ENCODE results near the gene TAC4. TPM values are rescaled to one million over a fixed set of nuclear protein-coding genes. Genes with fewer than 3 reads are reported as not detected.
"Not testable (repeated sequence)": the region's sequence is repeated elsewhere in the genome, so short reads cannot be mapped to it uniquely, and the experiment has no call there.

TAC4 gene
- total RNA-seq, 1 donor from 2014 or later, result not detected

DNA sequence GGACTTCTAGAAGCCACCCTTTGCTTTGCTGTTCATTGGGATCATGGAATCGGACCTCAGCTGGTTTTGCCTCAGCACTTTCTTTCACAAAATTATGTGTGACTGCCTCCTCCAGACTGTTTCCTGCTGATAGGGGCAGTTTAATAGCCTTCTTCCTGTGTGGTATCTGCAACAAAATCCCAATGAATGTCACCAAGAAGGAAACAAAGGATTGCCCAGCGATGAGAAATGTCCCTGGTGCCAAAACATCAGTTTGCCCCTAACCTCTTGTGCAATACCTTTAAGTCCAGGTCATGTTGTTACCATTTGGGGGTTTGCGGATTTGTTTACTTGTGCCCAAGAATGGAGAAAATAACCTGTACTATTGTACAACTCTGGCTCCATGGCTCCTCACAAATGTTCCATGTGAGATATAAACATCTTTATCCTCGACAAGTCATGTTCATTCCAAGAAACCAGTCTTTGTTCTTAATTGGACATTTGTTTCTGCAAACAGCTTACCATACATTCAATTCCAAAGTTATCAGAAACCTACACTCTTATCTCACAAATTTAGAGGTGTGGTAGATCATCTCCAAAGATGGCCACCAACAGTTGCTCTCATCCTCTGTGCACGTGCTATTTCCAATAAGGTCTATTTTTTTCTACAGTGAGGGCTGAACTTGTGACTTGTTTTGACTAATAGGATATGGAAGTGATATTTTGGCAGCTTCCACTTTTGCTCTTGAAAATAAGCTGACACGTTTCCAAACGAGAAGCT lies 14.8 kb downstream of the TAC4 start:
- peaks cover 50% of the 10 kb centered on the region for H3K36me3 Mint-ChIP-seq (ENCODE audit: low read depth, unreplicated experiment)
- H3K27ac Mint-ChIP-seq (ENCODE audit: unreplicated experiment), result peak overlapping the region; percentile 97
- peak; percentile 42 for DNase-seq (ENCODE audit: low spot score)
- peaks cover 72% of the 10 kb centered on the region for H3K4me1 Mint-ChIP-seq (ENCODE audit: unreplicated experiment)
- H3K27me3 Mint-ChIP-seq (ENCODE audit: unreplicated experiment), result peaks cover 11% of the 10 kb centered on the region
- no peaks in the 10 kb centered on the region for H3K9me3 Mint-ChIP-seq (ENCODE audit: unreplicated experiment)
- TF ChIP-seq, protein P1, sequence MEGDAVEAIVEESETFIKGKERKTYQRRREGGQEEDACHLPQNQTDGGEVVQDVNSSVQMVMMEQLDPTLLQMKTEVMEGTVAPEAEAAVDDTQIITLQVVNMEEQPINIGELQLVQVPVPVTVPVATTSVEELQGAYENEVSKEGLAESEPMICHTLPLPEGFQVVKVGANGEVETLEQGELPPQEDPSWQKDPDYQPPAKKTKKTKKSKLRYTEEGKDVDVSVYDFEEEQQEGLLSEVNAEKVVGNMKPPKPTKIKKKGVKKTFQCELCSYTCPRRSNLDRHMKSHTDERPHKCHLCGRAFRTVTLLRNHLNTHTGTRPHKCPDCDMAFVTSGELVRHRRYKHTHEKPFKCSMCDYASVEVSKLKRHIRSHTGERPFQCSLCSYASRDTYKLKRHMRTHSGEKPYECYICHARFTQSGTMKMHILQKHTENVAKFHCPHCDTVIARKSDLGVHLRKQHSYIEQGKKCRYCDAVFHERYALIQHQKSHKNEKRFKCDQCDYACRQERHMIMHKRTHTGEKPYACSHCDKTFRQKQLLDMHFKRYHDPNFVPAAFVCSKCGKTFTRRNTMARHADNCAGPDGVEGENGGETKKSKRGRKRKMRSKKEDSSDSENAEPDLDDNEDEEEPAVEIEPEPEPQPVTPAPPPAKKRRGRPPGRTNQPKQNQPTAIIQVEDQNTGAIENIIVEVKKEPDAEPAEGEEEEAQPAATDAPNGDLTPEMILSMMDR (IDR thresholded peaks at IDR 0.05; ENCODE audit: unreplicated experiment), result no peak
- peak overlapping the region; percentile 17 for H3K4me3 Mint-ChIP-seq (ENCODE audit: unreplicated experiment)

DNA sequence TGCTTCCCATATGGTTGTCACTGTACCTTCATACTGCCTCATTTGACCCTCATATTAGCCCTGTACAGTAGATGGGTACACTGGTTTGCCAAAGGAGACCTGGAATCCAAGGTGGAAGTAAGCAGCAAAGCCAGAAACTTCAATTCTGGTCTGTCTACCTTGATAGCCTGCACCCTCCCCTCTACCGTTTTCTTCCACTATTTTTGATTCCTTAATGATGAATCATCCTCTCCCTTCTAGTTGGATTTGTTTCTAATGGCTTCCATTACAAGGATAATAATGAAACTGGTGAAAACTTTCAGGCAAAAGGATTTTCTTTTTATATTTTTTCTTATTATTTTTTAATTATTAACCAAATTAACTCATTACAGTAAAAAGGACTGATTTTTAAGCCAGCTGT lies 17.3 kb downstream of the TAC4 start:
- peak overlapping the region; percentile 77 for H3K27ac Mint-ChIP-seq (ENCODE audit: unreplicated experiment)
- no peaks in the 10 kb centered on the region for H3K9me3 Mint-ChIP-seq (ENCODE audit: unreplicated experiment)
- H3K4me1 Mint-ChIP-seq (ENCODE audit: unreplicated experiment), result peaks cover 67% of the 10 kb centered on the region
- peaks cover 12% of the 10 kb centered on the region for H3K27me3 Mint-ChIP-seq (ENCODE audit: unreplicated experiment)
- H3K36me3 Mint-ChIP-seq (ENCODE audit: low read depth, unreplicated experiment), result peaks cover 58% of the 10 kb centered on the region
- no peak for DNase-seq (ENCODE audit: low spot score)
- TF ChIP-seq, protein P1 (IDR thresholded peaks at IDR 0.05; ENCODE audit: unreplicated experiment), result no peak
- no peak overlapping the region for H3K4me3 Mint-ChIP-seq (ENCODE audit: unreplicated experiment)

DNA sequence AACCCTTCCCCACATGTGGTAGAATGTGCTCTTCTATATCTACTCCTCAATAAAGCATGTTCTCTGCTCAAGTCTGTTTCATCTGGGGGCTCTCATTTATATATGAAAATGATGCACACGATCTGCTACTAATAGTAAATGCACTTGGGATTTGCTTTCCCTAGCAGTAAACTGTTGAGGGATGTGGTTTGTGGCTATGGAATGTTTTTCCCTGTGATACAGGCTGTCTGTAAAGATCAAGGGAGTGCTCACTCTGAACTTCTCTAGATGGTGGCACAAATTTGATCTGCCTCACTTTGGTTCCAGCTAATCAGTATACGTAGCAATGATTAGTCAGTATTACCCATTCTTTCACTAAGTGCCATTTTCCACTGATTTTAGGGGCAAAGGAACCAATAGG lies 18.8 kb downstream of the TAC4 start:
- DNase-seq (ENCODE audit: low spot score), result no peak
- Mint-ChIP-seq H3K4me1 (ENCODE audit: unreplicated experiment) (peaks cover 55% of the 10 kb centered on the region), H3K4me3 (ENCODE audit: unreplicated experiment) (peak overlapping the region; percentile 22), H3K36me3 (ENCODE audit: low read depth, unreplicated experiment) (peaks cover 55% of the 10 kb centered on the region), H3K27ac (ENCODE audit: unreplicated experiment) (peak overlapping the region; percentile 42), H3K27me3 (ENCODE audit: unreplicated experiment) (peaks cover 9% of the 10 kb centered on the region), H3K9me3 (ENCODE audit: unreplicated experiment) (no peaks in the 10 kb centered on the region)
- TF ChIP-seq, protein P1 (IDR thresholded peaks at IDR 0.05; ENCODE audit: unreplicated experiment), result no peak

DNA sequence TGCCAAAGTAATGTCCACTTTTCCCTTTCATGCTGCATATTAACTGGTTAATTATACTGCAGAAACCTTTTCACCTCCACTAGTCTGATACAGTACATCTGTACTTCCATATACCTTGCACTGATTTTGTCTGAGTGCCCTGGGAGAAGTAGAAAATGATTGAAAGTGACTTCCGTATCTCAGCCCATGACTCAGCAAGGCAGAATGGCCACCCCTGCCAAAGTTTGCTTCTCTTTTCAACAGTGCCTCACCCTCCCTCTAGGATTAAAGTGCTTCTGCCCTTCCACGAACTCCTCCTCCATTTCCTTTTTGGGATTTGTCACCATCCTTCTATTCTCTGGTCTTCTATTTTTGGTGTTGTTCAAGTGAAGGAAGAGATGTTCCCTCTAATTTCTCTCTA lies 19.5 kb downstream of the TAC4 start:
- not testable (repeated sequence) for H3K9me3 Mint-ChIP-seq (ENCODE audit: unreplicated experiment); DNase-seq (ENCODE audit: low spot score); H3K27me3 Mint-ChIP-seq (ENCODE audit: unreplicated experiment)
- H3K36me3 Mint-ChIP-seq (ENCODE audit: low read depth, unreplicated experiment), result peaks cover 53% of the 10 kb centered on the region
- peak overlapping the region; percentile 38 for H3K4me3 Mint-ChIP-seq (ENCODE audit: unreplicated experiment)
- H3K27ac Mint-ChIP-seq (ENCODE audit: unreplicated experiment), result peak overlapping the region; percentile 49
- peaks cover 48% of the 10 kb centered on the region for H3K4me1 Mint-ChIP-seq (ENCODE audit: unreplicated experiment)

DNA sequence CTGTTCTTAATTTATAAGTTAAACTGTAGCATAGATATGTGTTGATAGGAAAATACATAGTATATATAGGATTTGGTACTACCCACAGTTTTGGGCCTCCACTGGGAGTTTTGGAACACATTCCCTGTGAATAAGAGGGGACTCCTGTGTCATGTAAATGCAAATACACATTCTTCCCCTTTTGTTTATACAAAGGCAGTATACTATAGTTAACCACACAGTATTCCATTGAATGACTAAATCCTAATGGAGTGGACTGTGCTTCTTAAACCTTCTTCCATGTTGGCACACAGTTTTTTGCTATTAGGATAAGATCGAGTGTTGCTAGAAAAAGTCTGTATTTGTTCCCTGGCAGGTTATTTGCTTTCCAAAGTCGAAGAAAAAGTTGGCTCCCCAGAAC lies 22.2 kb downstream of the TAC4 start:
- no peak for DNase-seq (ENCODE audit: low spot score)
- TF ChIP-seq, protein P1 (IDR thresholded peaks at IDR 0.05; ENCODE audit: unreplicated experiment), result no peak
- Mint-ChIP-seq H3K4me3 (ENCODE audit: unreplicated experiment) (no peak overlapping the region), H3K27me3 (ENCODE audit: unreplicated experiment) (peaks cover 3% of the 10 kb centered on the region), H3K36me3 (ENCODE audit: low read depth, unreplicated experiment) (peaks cover 65% of the 10 kb centered on the region), H3K9me3 (ENCODE audit: unreplicated experiment) (no peaks in the 10 kb centered on the region), H3K27ac (ENCODE audit: unreplicated experiment) (no peak overlapping the region), H3K4me1 (ENCODE audit: unreplicated experiment) (peaks cover 33% of the 10 kb centered on the region)
